Measurements from ENCODE around the gene PROK2.

The PROK2 gene

DNA sequence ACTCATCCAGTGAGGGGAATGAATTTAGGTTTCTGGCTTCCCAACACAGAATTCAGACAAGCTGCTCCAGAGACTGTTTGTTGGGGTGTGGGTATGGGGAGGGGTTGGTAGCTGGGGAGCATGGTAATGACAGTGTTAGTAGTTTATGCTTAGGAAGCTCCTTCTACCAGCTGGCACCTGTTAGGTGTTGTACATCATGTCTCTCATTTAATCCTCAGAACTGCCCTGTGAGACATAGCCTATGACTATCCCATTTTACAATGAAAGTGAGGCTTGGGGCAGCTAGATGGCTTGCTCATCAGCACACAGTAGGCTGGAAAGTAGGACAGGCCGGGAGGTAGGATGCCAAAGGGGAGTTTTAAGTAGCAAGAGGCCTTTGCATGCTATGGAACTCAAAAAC lies 62.3 kb downstream of the PROK2 start:
- H3F3A ChIP-seq (ENCODE audit: low read depth): peaks cover 4% of the 10 kb centered on the region; the same call in 1 of the 2 replicates
- TF ChIP-seq EZH2phosphoT487 (IDR thresholded peaks at IDR 0.05; ENCODE audit: borderline replicate concordance): no peak
- TF ChIP-seq, protein P1, sequence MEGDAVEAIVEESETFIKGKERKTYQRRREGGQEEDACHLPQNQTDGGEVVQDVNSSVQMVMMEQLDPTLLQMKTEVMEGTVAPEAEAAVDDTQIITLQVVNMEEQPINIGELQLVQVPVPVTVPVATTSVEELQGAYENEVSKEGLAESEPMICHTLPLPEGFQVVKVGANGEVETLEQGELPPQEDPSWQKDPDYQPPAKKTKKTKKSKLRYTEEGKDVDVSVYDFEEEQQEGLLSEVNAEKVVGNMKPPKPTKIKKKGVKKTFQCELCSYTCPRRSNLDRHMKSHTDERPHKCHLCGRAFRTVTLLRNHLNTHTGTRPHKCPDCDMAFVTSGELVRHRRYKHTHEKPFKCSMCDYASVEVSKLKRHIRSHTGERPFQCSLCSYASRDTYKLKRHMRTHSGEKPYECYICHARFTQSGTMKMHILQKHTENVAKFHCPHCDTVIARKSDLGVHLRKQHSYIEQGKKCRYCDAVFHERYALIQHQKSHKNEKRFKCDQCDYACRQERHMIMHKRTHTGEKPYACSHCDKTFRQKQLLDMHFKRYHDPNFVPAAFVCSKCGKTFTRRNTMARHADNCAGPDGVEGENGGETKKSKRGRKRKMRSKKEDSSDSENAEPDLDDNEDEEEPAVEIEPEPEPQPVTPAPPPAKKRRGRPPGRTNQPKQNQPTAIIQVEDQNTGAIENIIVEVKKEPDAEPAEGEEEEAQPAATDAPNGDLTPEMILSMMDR (conservative IDR thresholded peaks at IDR 0.05; ENCODE audit: low read length): no peak

More for the DNA sequence above, 62.3 kb downstream of the PROK2 start:
- H3K36me3 ChIP-seq (ENCODE audit: insufficient read depth, low read length): no peaks in the 10 kb centered on the region
- H3K9me2 ChIP-seq (replicated peaks; ENCODE audit: low read depth, low read length): no peaks in the 10 kb centered on the region
- peak overlapping the region; percentile 89 for H3K4me2 ChIP-seq (ENCODE audit: low read depth, low read length, poor library complexity, severe bottlenecking)
- peak overlapping the region; percentile 76 for H3K4me3 ChIP-seq (ENCODE audit: low read length, poor library complexity, severe bottlenecking)
- peaks cover 11% of the 10 kb centered on the region for H3K79me2 ChIP-seq (ENCODE audit: insufficient read depth, low read length)
- H2AFZ ChIP-seq (ENCODE audit: low read length): no peak overlapping the region
- peaks cover 74% of the 10 kb centered on the region for H3K4me1 ChIP-seq (ENCODE audit: insufficient read depth, low read length, poor library complexity, severe bottlenecking)
- peak overlapping the region; percentile 45 for H3K9ac ChIP-seq (ENCODE audit: low read depth, low read length, poor library complexity, severe bottlenecking)
- H3K9me3 ChIP-seq (ENCODE audit: insufficient read depth, low read depth, low read length): no peaks in the 10 kb centered on the region
- no peaks in the 10 kb centered on the region for H3K27me3 ChIP-seq (ENCODE audit: insufficient read depth, low read length, poor library complexity, severe bottlenecking)
- no peaks in the 10 kb centered on the region for H4K20me1 ChIP-seq (ENCODE audit: insufficient read depth, low read length, poor library complexity, severe bottlenecking)
